Fibroblast of upper back skin (primary cell): ENCODE results near the gene CARNS1.
A peak's percentile ranks its signal among the peaks of the same experiment; 100 is the strongest.

ENCODE experiments used
- DNase-seq: peaks from one replicate; pipeline ENCODE4 v3.0.0-alpha.2; 2013

The CARNS1 gene

DNA sequence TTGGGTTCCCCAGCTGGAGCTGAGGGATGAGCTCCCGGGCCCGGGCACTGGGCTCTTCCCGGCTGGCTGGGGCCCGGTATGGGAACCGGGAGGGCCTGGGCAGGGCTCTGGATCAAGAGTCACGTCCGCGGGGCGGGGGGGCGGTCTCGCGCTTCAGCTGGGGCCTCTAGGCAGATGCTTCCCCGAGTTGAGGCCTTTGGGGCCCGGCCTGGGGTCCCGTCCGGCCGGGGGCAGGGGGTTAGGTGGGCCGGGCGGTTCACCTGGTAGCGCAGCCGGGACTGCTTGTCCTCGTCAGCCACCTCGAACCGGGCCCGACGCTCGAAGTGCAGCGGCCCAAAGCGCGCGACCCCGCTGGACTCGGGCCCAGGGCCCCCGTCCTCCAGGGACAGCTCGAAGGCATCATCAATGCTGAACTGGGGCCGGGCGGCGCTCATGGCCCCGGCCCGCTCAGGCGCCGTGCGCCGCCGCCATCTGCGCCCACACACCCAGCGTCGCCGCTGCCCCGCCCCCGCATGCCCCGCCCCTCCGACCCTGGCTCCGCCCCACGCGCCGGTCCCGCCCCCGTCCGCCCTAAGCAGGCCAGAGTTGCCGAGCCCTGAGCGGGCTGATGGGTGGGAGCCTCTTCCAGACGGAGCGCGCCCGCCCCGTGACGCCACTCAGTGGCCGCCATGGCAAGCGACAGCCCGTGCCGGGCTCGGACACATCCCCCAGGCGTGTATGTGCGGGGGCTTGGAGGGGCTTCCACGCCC, 53.5 kb downstream of the CARNS1 start, which contains the start of gene TMEM134:
Gene TMEM134, minus strand, starts transcription at position 493 of the 749 bp plus-strand sequence. Its CDS starts 59 bp downstream, at position 434.
- peak; percentile 91 for DNase-seq

DNA sequence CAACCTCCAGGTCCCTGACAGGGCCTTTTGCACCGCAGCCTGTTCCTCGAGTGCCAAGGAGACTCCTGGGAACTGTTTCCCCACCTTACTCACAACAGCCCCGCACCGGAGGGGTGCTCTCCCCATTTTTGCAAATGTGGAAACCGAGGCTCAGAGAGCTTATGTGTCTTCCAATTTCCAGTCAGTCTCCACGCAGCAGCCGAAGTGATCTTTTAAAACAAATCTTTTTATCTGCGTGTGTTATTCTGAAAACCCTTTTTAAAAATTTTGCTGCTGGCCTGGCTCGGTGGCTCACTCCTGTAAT, 54.0 kb downstream of the CARNS1 start:
- no peak for DNase-seq

DNA sequence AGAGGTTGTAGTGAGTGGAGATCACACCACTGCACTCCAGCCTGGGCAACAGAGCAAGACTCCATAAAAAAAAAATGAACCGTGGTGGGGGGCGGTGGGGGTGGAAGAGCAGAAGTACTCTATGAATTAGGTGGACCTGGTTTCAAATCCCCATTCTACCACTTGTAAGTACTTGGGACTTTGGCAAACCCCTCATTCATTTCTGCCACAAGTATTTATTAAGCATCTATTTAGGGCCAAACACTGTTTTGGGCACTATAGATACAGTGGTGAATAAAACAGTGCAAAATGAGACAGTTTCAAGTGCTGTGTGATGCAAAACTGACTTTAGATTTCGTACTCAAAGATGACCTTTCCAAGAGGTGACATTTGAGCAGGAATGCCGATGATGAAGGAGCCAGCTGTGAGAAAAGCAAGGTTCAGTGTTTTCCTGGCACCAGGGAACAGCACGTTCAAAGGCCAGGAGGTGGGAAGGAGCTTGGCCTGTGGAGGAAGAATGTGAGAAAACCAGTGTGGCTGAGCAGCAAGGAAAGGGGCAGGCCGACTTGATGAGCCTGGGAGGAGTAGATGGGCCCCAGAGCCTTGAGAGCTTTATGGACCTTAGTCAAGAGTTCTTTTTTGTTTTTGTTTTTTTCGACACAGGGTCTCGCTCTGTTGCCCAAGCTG, 55.0 kb downstream of the CARNS1 start:
- no peak for DNase-seq

- DNase-seq: no peak
Measured at GRCh38 chr11:67472882-67473281, 57.4 kb downstream of the CARNS1 start.
